Subcutaneous abdominal adipose tissue (tissue), 5 donors: ENCODE data around the gene PPP6C.
"Not testable (repeated sequence)": the region's sequence is repeated elsewhere in the genome, so short reads cannot be mapped to it uniquely, and the experiment has no call there.

ENCODE experiments used
- H3K27ac ChIP-seq: one replicate; pipeline ENCODE4 v1.7.0; 2013; ENCODE audit warnings: low read depth, mild to moderate bottlenecking, inconsistent platforms, low read length, moderate library complexity
- H3K27me3 ChIP-seq, 5 donors: one replicate each; pipeline ENCODE4 v1.7.0; 2013; ENCODE audit warnings: low read length in 5 of 5, inconsistent platforms in 1 of 5; ENCODE audit not compliant: control insufficient read depth in 5 of 5, insufficient read depth in 4 of 5
- H3K36me3 ChIP-seq, 5 donors: one replicate each; pipeline ENCODE4 v1.7.0; 2013; ENCODE audit warnings: low read length in 5 of 5; ENCODE audit not compliant: control insufficient read depth in 5 of 5, insufficient read depth in 5 of 5
- H3K4me1 ChIP-seq, 5 donors: one replicate each; pipeline ENCODE4 v1.7.0; 2013; ENCODE audit warnings: low read length in 5 of 5, mild to moderate bottlenecking in 3 of 5, moderate library complexity in 1 of 5; ENCODE audit not compliant: control insufficient read depth in 5 of 5, insufficient read depth in 5 of 5
- H3K4me3 ChIP-seq, 5 donors: one replicate each; pipeline ENCODE4 v1.7.0; 2013; ENCODE audit warnings: low read length in 5 of 5, low read depth in 1 of 5
- H3K9ac ChIP-seq, 5 donors: one replicate each; pipeline ENCODE4 v1.7.0; 2013; ENCODE audit warnings: low read length in 5 of 5, mild to moderate bottlenecking in 4 of 5, moderate library complexity in 3 of 5
- H3K9me3 ChIP-seq, 5 donors: one replicate each; pipeline ENCODE4 v1.7.0; 2013; ENCODE audit warnings: low read length in 5 of 5; ENCODE audit not compliant: control insufficient read depth in 5 of 5
- donor health status: healthy.
- donor health status: healthy.
- donor health status: healthy.
- donor health status: healthy.
- donor health status: healthy.

PPP6C gene

DNA sequence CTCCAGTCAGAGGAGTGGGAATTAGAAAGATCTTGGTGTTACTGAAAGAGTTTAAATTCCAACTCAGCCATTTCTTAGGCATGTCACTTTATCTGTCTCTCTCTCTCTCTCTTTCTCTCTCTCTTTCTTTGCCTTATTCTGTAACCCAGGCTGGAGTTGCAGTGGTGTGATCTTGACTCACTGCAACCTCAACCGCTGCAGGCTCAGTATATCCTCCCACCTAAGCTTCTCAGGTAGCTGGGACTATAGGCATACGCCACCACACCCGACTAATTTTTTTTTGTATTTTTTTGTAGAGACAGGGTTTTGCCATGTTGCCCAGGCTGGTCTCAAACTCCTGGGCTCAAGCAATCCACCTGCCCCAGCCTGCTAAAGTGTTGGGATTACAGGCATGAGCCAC, 29.0 kb upstream of the PPP6C start:
- Histone ChIP-seq H3K9me3 (no peaks in the 10 kb centered on the region), H3K9ac (no peak overlapping the region), H3K4me3 (no peak overlapping the region), H3K27me3 (no peaks in the 10 kb centered on the region), H3K27ac (no peak overlapping the region), H3K4me1 (no peaks in the 10 kb centered on the region), H3K36me3 (peaks cover 4 to 23% (median 12%) of the 10 kb centered on the region in 5 donors)

GRCh38 chr9:125214186-125214585, 24.6 kb upstream of the PPP6C start:
- Histone ChIP-seq H3K27ac (no peak overlapping the region), H3K9ac (no peak overlapping the region), H3K36me3 (peaks cover 11 to 35% (median 18%) of the 10 kb centered on the region in 5 donors), H3K4me1 (no peaks in the 10 kb centered on the region), H3K4me3 (no peak overlapping the region), H3K9me3 (no peaks in the 10 kb centered on the region), H3K27me3 (no peaks in the 10 kb centered on the region)

DNA sequence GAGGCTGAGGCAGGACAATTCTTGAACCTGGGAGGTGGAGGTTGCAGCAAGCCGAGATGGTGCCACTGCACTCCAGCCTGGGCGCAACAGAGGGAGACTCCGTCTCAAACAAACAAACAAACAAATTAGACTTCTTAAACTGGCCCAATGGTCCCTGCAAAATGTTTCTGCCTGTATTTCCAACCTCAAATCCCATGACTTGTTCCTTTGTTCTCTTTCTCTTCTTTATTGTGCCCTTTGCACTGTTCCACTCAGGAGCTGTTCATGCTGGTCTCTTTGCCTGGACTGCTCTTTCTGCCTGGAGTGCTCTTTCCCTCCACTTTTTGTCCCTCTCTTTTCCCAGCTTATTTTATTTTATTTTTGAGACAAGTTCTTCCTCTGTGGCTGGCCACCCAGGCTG, 14.9 kb upstream of the PPP6C start:
- Histone ChIP-seq H3K4me3 (no peak overlapping the region), H3K9me3 (no peaks in the 10 kb centered on the region), H3K27ac (no peak overlapping the region), H3K9ac (no peak overlapping the region), H3K27me3 (no peaks in the 10 kb centered on the region), H3K36me3 (peaks cover 7 to 61% (median 35%) of the 10 kb centered on the region in 5 donors), H3K4me1 (peaks cover 0 to 12% (median 8%) of the 10 kb centered on the region in 5 donors)

- Histone ChIP-seq H3K36me3 (peaks cover 7 to 46% (median 27%) of the 10 kb centered on the region in 5 donors), H3K9ac (no peak overlapping the region), H3K4me1 (peaks cover 0 to 15% (median 9%) of the 10 kb centered on the region in 5 donors), H3K4me3 (no peak overlapping the region), H3K27me3 (no peaks in the 10 kb centered on the region), H3K9me3 (no peaks in the 10 kb centered on the region), H3K27ac (no peak overlapping the region)
Observed at GRCh38 chr9:125202846-125203618, 13.4 kb upstream of the PPP6C start.

- Histone ChIP-seq H3K27ac (peak within 1 kb of the TSS; percentile 83), H3K4me1 (peaks cover 0 to 15% (median 9%) of the 10 kb centered on the region in 5 donors), H3K4me3 (peak within 1 kb of the TSS; percentile 84 to 88 (median 86)), H3K36me3 (peaks cover 2 to 22% (median 10%) of the 10 kb centered on the region in 5 donors), H3K9ac (peak within 1 kb of the TSS; percentile 68 to 94 (median 89)), H3K27me3 (no peaks in the 10 kb centered on the region), H3K9me3 (no peaks in the 10 kb centered on the region)
Observed at GRCh38 chr9:125200216-125201047, 10.8 kb upstream of the PPP6C start, which contains the start of gene RABEPK. TSS of gene RABEPK (plus strand) at chr9:125200542. CDS start at chr9:125203014, 2,472 bp downstream.

DNA sequence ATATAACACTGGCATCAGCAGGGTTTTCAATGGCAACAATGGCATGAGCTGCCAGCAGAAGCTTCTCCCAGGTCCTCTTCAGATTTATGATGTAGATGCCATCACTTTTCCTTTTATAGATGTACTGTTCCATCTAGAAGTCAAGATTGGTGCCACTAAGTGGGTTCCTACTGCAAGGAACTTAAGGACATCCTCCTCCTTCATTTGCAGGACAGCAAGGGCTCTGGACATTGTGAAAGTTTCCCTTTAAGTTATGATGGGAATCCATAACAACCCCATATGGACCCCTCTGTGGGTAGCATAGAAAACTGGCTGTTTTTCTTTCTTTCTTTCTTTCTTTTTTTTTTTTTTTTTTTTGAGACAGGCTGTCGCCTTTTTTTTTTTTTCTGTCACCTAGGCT, 6.0 kb upstream of the PPP6C start:
- not testable (repeated sequence) for H3K9ac ChIP-seq, H3K36me3 ChIP-seq, H3K27me3 ChIP-seq, H3K27ac ChIP-seq, H3K9me3 ChIP-seq, H3K4me3 ChIP-seq
- H3K4me1 ChIP-seq = peaks cover 0 to 13% (median 7%) of the 10 kb centered on the region in 5 donors

DNA sequence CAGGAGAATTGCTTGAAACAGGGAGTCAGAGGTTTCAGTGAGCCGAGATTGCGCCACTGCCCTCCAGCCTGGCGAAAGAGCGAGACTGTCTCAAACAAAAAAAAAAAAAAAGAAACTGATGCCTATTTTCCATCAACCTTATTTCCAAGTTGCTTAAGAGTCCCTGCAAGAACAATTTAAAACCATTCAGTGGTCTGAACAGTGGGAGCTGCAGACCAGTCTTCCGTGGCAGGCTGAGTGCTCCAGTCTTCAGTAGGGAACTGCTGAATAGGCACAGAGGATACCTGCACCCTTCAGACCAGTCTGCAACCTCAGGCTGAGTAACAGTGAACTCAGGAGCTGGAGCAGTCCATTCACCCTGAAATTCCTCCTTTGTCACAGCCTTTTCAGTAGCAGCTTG, 4.9 kb upstream of the PPP6C start:
- H3K4me3 ChIP-seq, H3K9me3 ChIP-seq, H3K27ac ChIP-seq, H3K27me3 ChIP-seq, H3K9ac ChIP-seq, H3K36me3 ChIP-seq: not testable (repeated sequence)
- H3K4me1 ChIP-seq = peaks cover 3 to 17% (median 12%) of the 10 kb centered on the region in 5 donors

GRCh38 chr9:125190361-125190801, 778 bp upstream of the PPP6C start:
- peak overlapping the region; percentile 86 to 98 (median 95) for H3K4me3 ChIP-seq
- peaks cover 3 to 46% (median 36%) of the 10 kb centered on the region in 5 donors for H3K4me1 ChIP-seq
- H3K36me3 ChIP-seq = no peaks in the 10 kb centered on the region
- peak overlapping the region; percentile 95 for H3K27ac ChIP-seq
- no peaks in the 10 kb centered on the region for H3K9me3 ChIP-seq
- H3K9ac ChIP-seq = peak overlapping the region; percentile 96 to 99 (median 99)
- H3K27me3 ChIP-seq = no peaks in the 10 kb centered on the region

DNA sequence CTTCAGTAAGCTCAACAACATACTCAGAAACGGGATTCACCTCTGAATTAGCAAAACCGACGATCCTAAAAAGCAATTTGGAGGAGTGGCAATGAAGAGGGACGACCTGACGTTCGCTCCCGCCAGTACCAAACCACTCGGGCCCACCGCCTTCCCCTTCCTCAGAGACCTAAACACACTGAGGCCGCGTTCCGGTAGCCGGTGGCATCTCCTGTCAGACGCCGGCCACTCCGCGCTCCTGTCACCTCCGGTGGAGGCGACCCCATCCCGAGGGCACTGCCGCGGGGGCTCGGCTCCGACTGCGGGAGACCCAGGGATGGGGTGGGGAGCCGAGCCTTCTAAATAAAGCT, 617 bp downstream of the PPP6C start:
- peak overlapping the region; percentile 86 to 96 (median 92) for H3K4me3 ChIP-seq
- H3K36me3 ChIP-seq = no peaks in the 10 kb centered on the region
- H3K27me3 ChIP-seq = no peaks in the 10 kb centered on the region
- H3K9me3 ChIP-seq = no peaks in the 10 kb centered on the region
- peaks cover 3 to 43% (median 37%) of the 10 kb centered on the region in 5 donors for H3K4me1 ChIP-seq
- peak overlapping the region; percentile 95 for H3K27ac ChIP-seq
- peak overlapping the region; percentile 87 to 99 (median 99) for H3K9ac ChIP-seq

GRCh38 chr9:125183561-125183960, 6.0 kb downstream of the PPP6C start:
- Histone ChIP-seq H3K9ac (peak overlapping the region in 1 of 5 donors; percentile 42), H3K36me3 (no peaks in the 10 kb centered on the region), H3K9me3 (no peaks in the 10 kb centered on the region), H3K4me1 (peaks cover 0 to 42% (median 38%) of the 10 kb centered on the region in 5 donors), H3K27ac (no peak overlapping the region), H3K4me3 (no peak overlapping the region), H3K27me3 (no peaks in the 10 kb centered on the region)
